ENCODE results near the gene OR5AR1.
"Not testable (repeated sequence)": the region's sequence is repeated elsewhere in the genome, so short reads cannot be mapped to it uniquely, and the experiment has no call there.

The OR5AR1 gene

GRCh38 chr11:56663386-56663785 lies at the start of gene OR5AR1:
Gene OR5AR1 (plus strand): TSS chr11:56663686. CDS start chr11:56663686, 0 bp downstream.
- no peak for DNase-seq (ENCODE audit: low spot score)

GRCh38 chr11:56624661-56625110 lies 38.8 kb upstream of the OR5AR1 start:
- DNase-seq (ENCODE audit: low spot score), result peak; percentile 57

GRCh38 chr11:56625946-56626345 lies 37.5 kb upstream of the OR5AR1 start:
- no peak for DNase-seq (ENCODE audit: low spot score)

- no peak for DNase-seq (ENCODE audit: low spot score)
Measured at GRCh38 chr11:56632329-56632728, 31.2 kb upstream of the OR5AR1 start.

- no peak for DNase-seq (ENCODE audit: low spot score)
Measured at GRCh38 chr11:56636861-56637260, 26.6 kb upstream of the OR5AR1 start.

GRCh38 chr11:56637500-56637899 lies 26.0 kb upstream of the OR5AR1 start:
- DNase-seq (ENCODE audit: low spot score), result no peak

GRCh38 chr11:56642339-56642738 lies 21.1 kb upstream of the OR5AR1 start, which contains the start of gene OR5AP2:
Gene OR5AP2 (minus strand): TSS chr11:56642439. CDS start chr11:56642439, 0 bp downstream.
- DNase-seq (ENCODE audit: low spot score), result no peak

GRCh38 chr11:56659755-56660154 lies 3.7 kb upstream of the OR5AR1 start:
- no peak for DNase-seq (ENCODE audit: low spot score)

GRCh38 chr11:56670984-56671383 lies 7.5 kb downstream of the OR5AR1 start:
- no peak for DNase-seq (ENCODE audit: low spot score)

- no peak for DNase-seq (ENCODE audit: low spot score)
Measured at GRCh38 chr11:56688554-56689100, 25.1 kb downstream of the OR5AR1 start.

- not testable (repeated sequence) for DNase-seq (ENCODE audit: low spot score)
Measured at GRCh38 chr11:56691179-56691578, 27.7 kb downstream of the OR5AR1 start.

GRCh38 chr11:56693428-56693827 lies 29.9 kb downstream of the OR5AR1 start:
- DNase-seq (ENCODE audit: low spot score), result no peak

GRCh38 chr11:56698795-56699194 lies 35.3 kb downstream of the OR5AR1 start, which contains the start of gene OR9G1:
Gene OR9G1 (plus strand): TSS chr11:56699095. CDS start chr11:56700388, 1,293 bp downstream.
- DNase-seq (ENCODE audit: low spot score), result no peak

GRCh38 chr11:56700242-56700913 lies 36.9 kb downstream of the OR5AR1 start:
- DNase-seq (ENCODE audit: low spot score), result no peak

GRCh38 chr11:56700914-56701485 lies 37.5 kb downstream of the OR5AR1 start:
- DNase-seq (ENCODE audit: low spot score), result no peak

- DNase-seq (ENCODE audit: low spot score), result no peak
Measured at GRCh38 chr11:56705784-56706396, 42.4 kb downstream of the OR5AR1 start.

GRCh38 chr11:56706486-56706885 lies 43.0 kb downstream of the OR5AR1 start:
- no peak for DNase-seq (ENCODE audit: low spot score)

- no peak for DNase-seq (ENCODE audit: low spot score)
Measured at GRCh38 chr11:56714206-56714605, 50.7 kb downstream of the OR5AR1 start.
